GM21381 (cell line): ENCODE data around the gene CHST11.

ENCODE experiments used
- ATAC-seq: cut with Tn5 transposase; IDR thresholded peaks from one replicate; pipeline ENCODE4 v1.9.1; 2021; ENCODE audit warnings: mild to moderate bottlenecking, moderate library complexity; ENCODE audit not compliant: unreplicated experiment

Gene CHST11

GRCh38 chr12:104622928-104623327, 166.2 kb downstream of the CHST11 start:
- no peak for ATAC-seq

GRCh38 chr12:104623883-104624282, 167.1 kb downstream of the CHST11 start:
- no peak for ATAC-seq

GRCh38 chr12:104624529-104624928, 167.8 kb downstream of the CHST11 start:
- no peak for ATAC-seq

- no peak for ATAC-seq
Observed at GRCh38 chr12:104626069-104626837, 169.5 kb downstream of the CHST11 start.

- ATAC-seq = no peak
Observed at GRCh38 chr12:104627231-104627989, 170.7 kb downstream of the CHST11 start.

- ATAC-seq = no peak
Observed at GRCh38 chr12:104627990-104628830, 171.5 kb downstream of the CHST11 start.

GRCh38 chr12:104628831-104629135, 172.0 kb downstream of the CHST11 start:
- no peak for ATAC-seq

- ATAC-seq = no peak
Observed at GRCh38 chr12:104630230-104630670, 173.5 kb downstream of the CHST11 start.

GRCh38 chr12:104631867-104632266, 175.1 kb downstream of the CHST11 start:
- no peak for ATAC-seq

GRCh38 chr12:104632724-104633201, 176.0 kb downstream of the CHST11 start:
- no peak for ATAC-seq

GRCh38 chr12:104634044-104634443, 177.3 kb downstream of the CHST11 start:
- no peak for ATAC-seq

GRCh38 chr12:104634852-104635251, 178.1 kb downstream of the CHST11 start:
- no peak for ATAC-seq

- ATAC-seq = no peak
Observed at GRCh38 chr12:104635607-104636343, 179.0 kb downstream of the CHST11 start.

GRCh38 chr12:104636496-104636895, 179.7 kb downstream of the CHST11 start:
- ATAC-seq = no peak

- no peak for ATAC-seq
Observed at GRCh38 chr12:104637604-104638003, 180.9 kb downstream of the CHST11 start.

GRCh38 chr12:104638218-104638850, 181.6 kb downstream of the CHST11 start:
- no peak for ATAC-seq

GRCh38 chr12:104638851-104639240, 182.1 kb downstream of the CHST11 start:
- no peak for ATAC-seq

GRCh38 chr12:104640956-104641355, 184.2 kb downstream of the CHST11 start:
- ATAC-seq = no peak

GRCh38 chr12:104641862-104642261, 185.1 kb downstream of the CHST11 start:
- ATAC-seq = peak; percentile 85
